HG03159 (cell line): ENCODE results near the gene TAPBP.

Experiments used
- ATAC-seq: cut with Tn5 transposase; IDR thresholded peaks from one replicate; pipeline ENCODE4 v1.9.1; 2021; ENCODE audit warnings: mild to moderate bottlenecking, moderate library complexity; ENCODE audit not compliant: unreplicated experiment

TAPBP gene

GRCh38 chr6:33320315-33321181 lies 6.7 kb upstream of the TAPBP start:
- ATAC-seq: no peak

- no peak for ATAC-seq
These were observed 6.0 kb upstream of the TAPBP start for GRCh38 chr6:33319939-33320314.

GRCh38 chr6:33318426-33319073 lies 4.7 kb upstream of the TAPBP start:
- ATAC-seq: no peak

GRCh38 chr6:33317669-33318425 lies 4.0 kb upstream of the TAPBP start, which contains the start of gene ZBTB22:
TSS of gene ZBTB22 (minus strand) at chr6:33317744. CDS start at chr6:33316916, 828 bp downstream.
- peak; percentile 51 for ATAC-seq

- ATAC-seq: no peak
These were observed 3.5 kb upstream of the TAPBP start for GRCh38 chr6:33317419-33317668.

GRCh38 chr6:33316603-33317418 lies 2.9 kb upstream of the TAPBP start:
- ATAC-seq: no peak

- no peak for ATAC-seq
These were observed 2.1 kb upstream of the TAPBP start for GRCh38 chr6:33315793-33316602.

- ATAC-seq: no peak
These were observed 1.3 kb upstream of the TAPBP start for GRCh38 chr6:33314943-33315792.

GRCh38 chr6:33314515-33314942 lies 651 bp upstream of the TAPBP start:
- ATAC-seq: no peak

GRCh38 chr6:33313105-33313708 lies 671 bp downstream of the TAPBP start:
- peak; percentile 0 for ATAC-seq

GRCh38 chr6:33312361-33313104 lies 1.3 kb downstream of the TAPBP start:
- peak; percentile 35 for ATAC-seq

- no peak for ATAC-seq
These were observed 7.5 kb downstream of the TAPBP start for GRCh38 chr6:33306356-33306755.

- ATAC-seq: no peak
These were observed 8.8 kb downstream of the TAPBP start for GRCh38 chr6:33305052-33305451.

GRCh38 chr6:33304216-33304615 lies 9.7 kb downstream of the TAPBP start:
- ATAC-seq: no peak

- ATAC-seq: no peak
These were observed 12.0 kb downstream of the TAPBP start for GRCh38 chr6:33301877-33302276.

GRCh38 chr6:33299237-33299944 lies 14.5 kb downstream of the TAPBP start:
- peak; percentile 71 for ATAC-seq

- ATAC-seq: peak; percentile 15
These were observed 15.1 kb downstream of the TAPBP start, which contains the start of gene RGL2 for GRCh38 chr6:33298773-33299236. TSS of gene RGL2 (minus strand) at chr6:33298942. CDS start at chr6:33298610, 332 bp downstream.
